CD4-positive, alpha-beta T cell treated with Interleukin-15 for 1 hour (primary cell): ENCODE data around the gene C3orf38.
"Not testable (repeated sequence)": the region's sequence is repeated elsewhere in the genome, so short reads cannot be mapped to it uniquely, and the experiment has no call there.

ENCODE experiments used
- DNase-seq: peaks from one replicate; pipeline ENCODE4 v3.0.0-alpha.2; 2020

Gene C3orf38

DNA sequence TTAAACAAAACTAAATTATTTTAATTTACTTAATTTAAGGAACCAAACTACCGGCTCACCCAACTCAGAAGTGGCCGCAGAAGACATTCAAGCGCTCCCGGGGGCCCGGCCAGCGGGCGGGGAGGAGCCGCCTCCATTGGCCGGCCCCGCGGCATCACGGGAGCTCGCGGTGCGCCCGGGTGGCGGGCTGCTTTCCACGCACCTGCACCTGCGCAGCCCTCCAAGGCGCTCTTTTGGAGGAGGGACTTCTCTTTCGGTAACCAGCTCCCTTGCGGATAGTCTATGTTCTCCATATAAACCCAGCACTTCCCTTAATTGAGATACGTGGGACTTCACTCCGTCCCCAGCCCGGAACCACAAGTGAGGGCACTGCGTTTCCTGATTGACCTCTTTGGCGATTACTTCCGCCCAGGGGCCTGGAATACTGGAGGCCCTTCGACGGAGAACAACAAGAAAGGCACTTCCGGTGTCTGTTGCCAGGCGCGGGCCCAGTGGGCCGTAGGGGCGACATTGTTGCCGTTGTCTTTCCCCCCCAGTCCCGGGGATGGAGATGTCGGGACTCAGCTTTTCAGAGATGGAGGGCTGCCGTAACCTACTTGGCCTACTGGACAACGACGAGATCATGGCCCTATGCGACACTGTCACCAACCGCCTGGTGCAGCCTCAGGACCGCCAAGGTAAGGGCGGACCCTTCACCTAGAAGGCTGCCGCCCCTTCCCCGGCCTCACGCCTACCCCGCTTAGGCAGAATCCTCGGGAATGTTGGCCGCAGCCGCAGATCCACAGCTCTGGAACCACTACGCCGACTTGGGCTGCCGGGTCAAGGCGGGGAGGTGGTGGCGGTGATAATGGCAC lies at the start of gene C3orf38:
C3orf38 (plus strand) TSS at position 451 of the 854 bp plus-strand sequence; CDS start at position 545, 94 bp downstream.
- peak; percentile 76 for DNase-seq

DNA sequence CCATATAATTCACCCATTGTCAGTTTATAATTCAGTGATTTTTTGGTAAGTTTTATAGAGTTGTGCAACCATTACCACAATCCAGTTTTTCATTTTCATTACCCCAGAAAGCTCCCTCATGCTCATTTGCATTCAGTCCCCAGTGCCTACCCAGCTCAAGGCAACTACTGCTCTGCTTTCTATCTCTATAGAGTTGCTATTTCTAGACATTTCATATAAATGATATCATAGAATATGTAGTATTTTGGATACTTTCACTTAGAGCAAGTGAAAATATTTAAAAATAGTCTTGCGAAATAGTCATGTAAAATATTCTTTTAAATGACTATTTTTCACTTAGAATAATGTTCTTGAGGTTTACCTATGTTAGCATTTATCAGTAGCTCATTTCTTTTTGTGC lies 48.6 kb upstream of the C3orf38 start:
- no peak for DNase-seq

DNA sequence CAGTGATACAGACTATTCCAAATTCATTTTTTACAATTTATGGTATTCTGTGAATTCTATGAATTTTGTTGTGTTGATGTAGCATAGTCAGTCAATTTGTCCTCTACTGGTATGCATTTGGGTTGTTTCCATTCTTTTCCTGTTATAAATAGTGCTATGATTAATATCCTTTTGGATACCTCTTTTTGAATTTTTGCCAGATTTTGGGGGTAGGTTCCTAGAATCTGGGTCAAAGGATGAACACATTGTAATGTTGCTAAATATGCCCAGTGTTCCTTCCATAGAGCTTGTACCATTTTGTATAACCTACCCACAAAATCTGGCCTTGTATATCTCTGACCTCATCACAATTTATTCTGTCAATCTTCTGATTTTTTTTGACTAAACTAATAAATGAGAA lies 44.4 kb upstream of the C3orf38 start:
- no peak for DNase-seq

- DNase-seq = no peak
Observed at GRCh38 chr3:88112289-88112688, 37.5 kb upstream of the C3orf38 start.

DNA sequence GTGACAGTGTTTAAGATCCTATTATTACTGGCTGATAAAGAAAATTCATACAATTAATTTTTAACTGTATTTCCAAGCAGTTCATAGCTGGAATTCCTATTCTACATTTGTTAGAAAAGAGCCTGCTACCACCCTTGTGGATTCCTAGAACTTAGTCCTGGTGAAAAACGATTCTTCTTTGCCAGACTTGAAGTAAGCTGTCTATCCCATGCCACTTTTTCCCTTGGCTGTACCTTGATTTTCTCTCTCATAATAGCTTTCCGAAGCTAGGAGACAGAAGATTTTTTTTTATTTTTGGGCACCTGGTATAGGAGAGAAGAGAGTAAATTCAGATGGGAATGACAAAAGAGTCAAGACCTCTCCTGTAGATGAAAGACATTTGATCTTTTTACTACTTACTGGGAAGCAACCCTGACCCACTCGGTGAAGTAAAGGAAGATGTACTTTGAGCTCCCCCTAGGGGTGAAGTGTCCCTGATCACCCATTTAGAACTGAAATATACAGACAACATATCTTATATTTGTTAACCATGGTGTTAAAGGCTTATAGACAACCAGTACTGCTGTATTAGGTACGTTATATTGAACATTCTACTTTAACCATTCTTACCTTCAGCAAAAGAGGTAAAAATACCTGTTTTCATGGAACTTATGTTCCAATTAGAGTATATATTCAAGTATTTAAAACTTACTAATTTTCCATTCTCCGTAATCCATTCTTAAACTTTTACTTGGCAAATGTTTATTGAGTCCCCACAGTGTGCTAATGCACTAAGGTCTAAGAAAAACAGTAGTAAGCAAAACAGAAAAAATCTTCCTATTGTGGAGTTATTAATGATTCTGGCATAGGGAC lies 36.2 kb upstream of the C3orf38 start:
- peak; percentile 36 for DNase-seq

DNA sequence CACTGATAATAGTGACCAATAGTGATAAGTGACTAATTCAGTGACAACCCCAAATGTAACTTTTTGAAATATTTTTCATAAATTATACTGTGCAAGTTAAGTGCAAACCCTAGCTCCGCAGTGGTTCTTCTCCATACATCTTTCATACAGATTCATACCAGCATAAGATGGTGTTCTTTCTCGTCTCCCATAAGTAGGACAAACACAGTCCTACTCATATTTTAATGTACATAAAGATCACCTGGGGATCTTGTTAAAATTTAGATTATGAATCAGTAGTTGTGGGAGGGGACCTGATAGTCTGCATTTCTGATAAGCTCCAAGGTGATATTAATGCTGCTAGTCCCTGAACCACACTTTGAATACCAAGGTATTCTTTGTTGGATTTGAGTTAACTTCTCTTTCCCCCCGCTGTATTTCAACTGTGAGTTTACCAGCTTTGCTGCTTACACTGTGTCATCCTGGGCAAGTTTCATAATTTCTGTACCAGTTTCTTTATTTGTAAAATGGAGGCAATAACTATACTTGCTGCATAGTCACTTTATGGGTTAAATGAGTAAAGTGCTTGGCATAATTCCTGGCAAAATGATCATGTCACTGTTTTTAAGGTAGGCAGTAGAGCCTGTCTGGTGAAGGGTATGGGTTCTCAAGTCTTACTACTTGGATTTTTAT lies 34.7 kb upstream of the C3orf38 start:
- DNase-seq = no peak

DNA sequence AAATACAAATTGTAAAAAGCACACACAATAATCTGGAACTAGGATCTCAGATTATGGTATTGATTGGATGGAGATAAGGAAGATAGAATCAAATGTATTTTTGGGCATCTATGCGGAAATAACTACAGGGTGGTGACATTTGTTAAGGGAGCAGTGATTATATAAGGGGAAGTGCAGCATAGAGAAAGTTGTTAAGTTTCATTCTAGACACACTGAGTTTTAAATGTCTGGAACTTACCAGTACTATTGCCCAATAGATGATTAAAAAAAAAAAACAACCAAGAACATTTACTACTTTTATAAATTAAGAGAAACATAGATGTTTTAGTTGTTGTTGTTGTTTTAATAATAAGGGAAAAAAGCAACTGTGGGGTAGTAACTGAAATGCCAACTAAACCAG lies 32.1 kb upstream of the C3orf38 start:
- no peak for DNase-seq

DNA sequence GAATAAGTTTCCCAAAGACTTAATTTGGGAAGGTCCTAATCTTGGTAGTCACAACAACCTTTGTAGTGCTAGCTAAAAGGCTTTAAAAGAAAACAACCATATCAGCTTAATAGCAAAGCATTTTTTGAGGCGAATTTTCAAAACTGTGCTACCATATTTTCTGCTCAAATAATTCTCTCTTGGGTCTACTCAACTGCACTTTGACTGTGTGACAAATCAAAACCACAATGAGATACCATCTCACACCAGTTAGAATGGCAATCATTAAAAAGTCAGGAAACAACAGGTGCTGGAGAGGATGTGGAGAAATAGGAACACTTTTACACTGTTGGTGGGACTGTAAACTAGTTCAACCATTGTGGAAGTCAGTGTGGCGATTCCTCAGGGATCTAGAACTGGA lies 31.2 kb upstream of the C3orf38 start:
- DNase-seq = not testable (repeated sequence)

- no peak for DNase-seq
Observed at GRCh38 chr3:88123526-88123925, 26.2 kb upstream of the C3orf38 start.

DNA sequence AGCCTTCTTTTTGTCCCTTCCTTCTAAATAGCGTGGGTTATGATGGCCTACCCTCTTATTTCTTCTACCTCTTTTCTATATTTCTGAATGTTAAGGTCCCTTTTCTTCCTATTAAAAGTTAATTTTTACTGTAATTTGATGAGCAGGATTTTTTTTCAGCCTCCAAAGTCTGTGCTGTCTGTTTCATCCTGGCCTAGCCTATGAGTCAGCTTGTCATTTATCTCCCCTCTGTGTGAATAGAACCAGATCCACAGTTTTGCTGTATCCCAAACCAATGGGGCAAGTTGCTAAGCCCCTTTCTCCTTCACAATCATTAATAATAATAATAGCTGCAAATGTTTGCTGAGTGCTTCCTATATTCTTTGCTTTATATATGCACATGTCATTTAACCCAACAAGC lies 18.1 kb upstream of the C3orf38 start:
- no peak for DNase-seq

- DNase-seq = no peak
Observed at GRCh38 chr3:88132894-88133293, 16.9 kb upstream of the C3orf38 start.

DNA sequence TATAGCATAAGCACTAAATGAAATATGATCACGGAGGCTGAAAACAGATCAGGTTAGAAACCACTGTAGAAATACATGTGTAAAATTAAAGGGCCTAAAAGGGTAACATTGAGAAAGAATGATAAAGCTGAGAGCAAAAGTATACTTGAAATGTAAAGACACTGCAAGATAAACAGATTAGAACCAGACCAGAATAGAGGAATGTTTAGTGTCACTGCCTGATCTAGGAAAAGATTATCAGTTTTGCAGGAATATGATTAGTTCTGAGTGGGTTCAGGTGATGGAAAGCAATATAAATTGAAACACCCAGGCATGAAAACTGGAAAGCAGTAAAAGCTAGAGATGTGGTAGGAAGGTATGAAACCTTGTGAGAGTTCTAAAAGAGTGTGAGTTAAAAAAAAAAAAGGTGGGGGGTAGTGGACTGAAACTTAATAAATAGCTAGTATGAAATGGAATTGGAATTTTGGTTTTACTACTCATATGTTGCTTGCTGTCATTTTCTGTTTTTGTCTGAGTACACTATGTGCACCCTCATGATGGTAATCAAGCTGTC lies 16.0 kb upstream of the C3orf38 start:
- DNase-seq = no peak

GRCh38 chr3:88137836-88138235 lies 11.9 kb upstream of the C3orf38 start:
- DNase-seq = no peak

GRCh38 chr3:88141458-88142083 lies 8.2 kb upstream of the C3orf38 start:
- DNase-seq = no peak

DNA sequence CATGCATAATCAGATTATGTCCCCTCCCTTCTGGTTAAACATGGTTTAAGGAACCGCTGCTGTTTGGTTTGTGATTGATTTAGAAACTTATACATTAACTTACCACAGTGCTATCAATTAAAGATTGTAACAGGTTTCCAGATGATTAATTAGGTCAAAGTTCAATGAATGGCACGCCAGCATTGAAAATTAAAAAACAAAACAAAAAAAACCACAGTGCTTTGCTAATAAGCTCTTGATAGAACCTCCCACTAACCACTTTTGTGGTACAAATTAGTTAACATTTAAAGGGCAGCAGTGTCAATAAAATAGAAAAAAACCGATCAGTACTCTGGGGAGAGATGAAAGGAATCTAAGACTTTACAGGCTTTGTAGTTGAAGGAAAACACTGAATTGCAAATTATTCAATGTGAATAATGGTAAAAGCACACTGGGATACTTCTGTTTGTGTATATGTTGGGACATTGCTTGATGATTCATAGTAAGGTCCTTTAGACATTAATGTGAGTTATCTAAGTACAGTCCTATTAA lies 7.6 kb upstream of the C3orf38 start:
- DNase-seq = no peak

GRCh38 chr3:88147261-88147660 lies 2.5 kb upstream of the C3orf38 start:
- DNase-seq = no peak

- DNase-seq = no peak
Observed at GRCh38 chr3:88148651-88149050, 1.1 kb upstream of the C3orf38 start.

- DNase-seq = no peak
Observed at GRCh38 chr3:88149101-88149508, 654 bp upstream of the C3orf38 start.

DNA sequence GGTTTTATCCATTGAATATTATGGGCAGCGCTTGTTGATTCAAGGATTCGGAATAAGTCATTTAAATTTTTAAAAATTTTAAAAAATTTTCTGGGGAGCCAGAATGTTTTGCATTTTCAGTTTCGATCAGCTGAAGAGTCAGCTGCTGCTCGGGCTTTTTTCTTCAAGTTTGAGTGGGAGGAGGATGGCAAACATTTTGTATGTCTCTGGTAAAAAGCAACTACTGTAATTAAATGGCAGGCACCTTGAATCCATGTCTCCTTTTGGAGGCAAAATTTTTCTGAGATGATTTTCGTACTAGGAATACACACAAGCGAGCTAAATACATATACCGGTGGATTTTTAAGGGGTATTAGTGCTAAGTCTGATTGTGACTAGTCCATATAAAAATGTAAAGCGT lies 612 bp downstream of the C3orf38 start:
- peak; percentile 19 for DNase-seq

DNA sequence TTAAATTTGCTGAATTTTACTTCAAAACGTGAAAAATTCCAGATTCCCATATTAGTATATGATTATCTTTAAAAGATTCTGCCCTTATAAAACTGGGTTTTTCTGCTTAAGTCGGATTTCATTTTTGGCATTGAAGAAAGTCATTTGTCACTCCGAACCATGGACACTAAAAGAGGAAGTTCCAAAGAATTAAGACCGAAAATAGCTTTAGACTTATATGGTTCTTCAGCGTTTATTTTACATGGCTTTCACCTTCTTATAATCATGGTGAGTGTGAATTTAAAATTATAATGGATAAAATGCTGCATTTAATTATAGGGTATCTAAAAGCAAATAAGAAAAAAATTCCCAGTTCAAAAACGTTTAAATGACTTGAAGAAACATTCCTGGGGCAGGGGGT lies 1.0 kb downstream of the C3orf38 start:
- no peak for DNase-seq

GRCh38 chr3:88151358-88151757 lies 1.6 kb downstream of the C3orf38 start:
- no peak for DNase-seq

DNA sequence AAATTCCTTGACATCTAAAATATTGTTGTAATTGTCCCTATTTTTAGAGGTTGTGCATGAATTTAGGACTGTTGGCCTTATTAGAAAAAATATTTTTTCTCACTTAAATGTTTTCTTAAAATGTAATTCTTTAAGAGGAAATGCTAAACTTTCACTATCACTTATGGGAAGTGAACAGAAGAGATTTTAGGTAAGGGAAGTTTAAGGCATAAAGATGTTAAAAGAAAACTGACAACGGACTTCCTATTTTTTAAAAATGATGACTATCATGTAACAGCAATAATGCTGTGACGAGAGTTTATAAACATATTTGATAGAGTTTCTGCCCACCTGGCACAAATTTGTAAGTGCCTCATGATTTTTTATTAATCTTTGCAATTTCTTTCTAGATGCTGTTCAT lies 3.1 kb downstream of the C3orf38 start:
- no peak for DNase-seq
